CD14-positive monocyte (primary cell): ENCODE results near the gene APOL6. TPM values are rescaled to one million over a fixed set of nuclear protein-coding genes. Genes with fewer than 3 reads are reported as not detected.

Experiments used
- DNase-seq, 3 donors: peaks; one replicate each; pipeline ENCODE4 v3.0.0-alpha.2; 2011 to 2022
- H2AFZ ChIP-seq: 2 replicates; pipeline ENCODE4 v1.6.0; 2012; ENCODE audit warnings: mild to moderate bottlenecking, low read depth, low read length, inconsistent platforms; ENCODE audit not compliant: insufficient read depth, poor library complexity, severe bottlenecking
- H3K27ac ChIP-seq, 2 donors: 1 replicate in 1 of 2; 2 replicates in 1 of 2; pipeline ENCODE4 v1.5.1; 2012 to 2013; ENCODE audit warnings: low read length in 2 of 2, control low read depth in 1 of 2, inconsistent platforms in 1 of 2, low read depth in 1 of 2, mild to moderate bottlenecking in 1 of 2
- H3K27me3 ChIP-seq, 2 donors: one replicate each; pipeline versions ENCODE4 v1.6.0 to v1.6.1; 2011 to 2013; ENCODE audit warnings: low read length in 2 of 2; ENCODE audit not compliant: control insufficient read depth in 2 of 2, insufficient read depth in 2 of 2
- H3K36me3 ChIP-seq, 2 donors: replicated peaks in 1 of 2; 1 replicate in 1 of 2; 2 replicates in 1 of 2; pipeline versions ENCODE4 v1.5.1 to v1.6.1; 2012 to 2013; ENCODE audit warnings: low read length in 2 of 2, control low read depth in 1 of 2, inconsistent platforms in 1 of 2, mild to moderate bottlenecking in 1 of 2; ENCODE audit not compliant: insufficient read depth in 2 of 2, control insufficient read depth in 1 of 2
- H3K4me1 ChIP-seq, 2 donors: 1 replicate in 1 of 2; 2 replicates in 1 of 2; pipeline versions ENCODE4 v1.5.1 to v1.6.1; 2012 to 2013; ENCODE audit warnings: low read length in 2 of 2, control low read depth in 1 of 2, inconsistent platforms in 1 of 2, mild to moderate bottlenecking in 1 of 2, moderate library complexity in 1 of 2; ENCODE audit not compliant: insufficient read depth in 2 of 2, control insufficient read depth in 1 of 2
- H3K4me2 ChIP-seq: replicated peaks from 2 replicates; pipeline ENCODE3; 2012; ENCODE audit warnings: low read length, moderate library complexity, mild to moderate bottlenecking; ENCODE audit not compliant: poor library complexity, severe bottlenecking; ENCODE audit errors: extremely low read depth
- H3K4me3 ChIP-seq, 3 experiments: fragments of 200-600 bp in 1 of 3; sonication (generic) in 1 of 3; replicated peaks in 1 of 3; 1 replicate in 2 of 3; 2 replicates in 1 of 3; pipeline ENCODE4 v1.5.1; 2011 to 2013; ENCODE audit warnings: low read length in 3 of 3, mild to moderate bottlenecking in 3 of 3, control low read depth in 2 of 3, low read depth in 2 of 3, inconsistent platforms in 1 of 3, moderate library complexity in 1 of 3
- H3K79me2 ChIP-seq: 2 replicates; pipeline ENCODE4 v1.6.0; 2012; ENCODE audit warnings: mild to moderate bottlenecking, control low read depth, inconsistent platforms, low read length, moderate library complexity; ENCODE audit not compliant: insufficient read depth
- H3K9ac ChIP-seq: 2 replicates; pipeline ENCODE4 v1.6.0; 2017; ENCODE audit warnings: low read length, mild to moderate bottlenecking; ENCODE audit not compliant: insufficient read depth, poor library complexity, severe bottlenecking
- H3K9me3 ChIP-seq, 2 donors: replicated peaks in 1 of 2; 1 replicate in 1 of 2; 2 replicates in 1 of 2; pipeline versions ENCODE4 v1.5.1 to v1.6.1; 2012 to 2013; ENCODE audit warnings: low read length in 2 of 2, control low read depth in 1 of 2; ENCODE audit not compliant: control insufficient read depth in 1 of 2, insufficient read depth in 1 of 2
- H4K20me1 ChIP-seq: 2 replicates; pipeline ENCODE4 v1.6.0; 2012; ENCODE audit warnings: mild to moderate bottlenecking, low read length, control low read depth, moderate library complexity; ENCODE audit not compliant: insufficient read depth
- H3K27ac Mint-ChIP-seq, 7 donors: one replicate each; pipeline ENCODE4 v1.8.0; 2020; ENCODE audit warnings: mild to moderate bottlenecking in 7 of 7, mixed read lengths in 7 of 7, moderate library complexity in 6 of 7, inconsistent platforms in 2 of 7
- H3K27me3 Mint-ChIP-seq, 3 donors: one replicate each; pipeline ENCODE4 v1.8.0; 2021 to 2022; ENCODE audit warnings: low read depth in 3 of 3, mild to moderate bottlenecking in 3 of 3, mixed read lengths in 3 of 3, moderate library complexity in 3 of 3, inconsistent platforms in 1 of 3
- H3K36me3 Mint-ChIP-seq, 2 donors: one replicate each; pipeline ENCODE4 v1.8.0; 2020; ENCODE audit warnings: mixed read lengths in 2 of 2, inconsistent platforms in 1 of 2, mild to moderate bottlenecking in 1 of 2
- H3K4me1 Mint-ChIP-seq: one replicate; pipeline ENCODE4 v1.8.0; 2020; ENCODE audit warnings: mild to moderate bottlenecking, mixed read lengths
- H3K4me3 Mint-ChIP-seq, 2 donors: one replicate each; pipeline ENCODE4 v1.8.0; 2020; ENCODE audit warnings: mild to moderate bottlenecking in 2 of 2, mixed read lengths in 2 of 2, moderate library complexity in 1 of 2
- H3K9me3 Mint-ChIP-seq, 7 donors: one replicate each; pipeline ENCODE4 v1.8.0; 2020 to 2022; ENCODE audit warnings: mixed read lengths in 7 of 7, mild to moderate bottlenecking in 6 of 7, moderate library complexity in 6 of 7, inconsistent platforms in 2 of 7
- CTCF ChIP-seq: fragments of 200-600 bp; IDR thresholded peaks from one replicate; pipeline ENCODE4 v1.8.0; 2022; ENCODE audit warnings: antibody characterized with exemption, mild to moderate bottlenecking
- WGBS: methylation state at CpG from one replicate; pipeline ENCODE4 v1.1.5; 2013; ENCODE audit warnings: missing lambda C conversion rate; ENCODE audit not compliant: insufficient coverage; 5-methylcytosine and 5-hydroxymethylcytosine counted together
- intact Hi-C, 2 donors: fragments of 100-400 bp; cut with micrococcal nuclease; formaldehyde crosslinking; loops; one replicate each; pipeline versions ENCODE4 v1.15.0 to v1.15.1; 2023
- polyA plus RNA-seq, 3 donors: library from polyadenylated mRNA; depleted of rRNA in 1 of 3; unstranded in 2 of 3; stranded (reverse) in 1 of 3; fragments of 300-500 nt in 2 of 3; fragments of >200 nt in 1 of 3; fragmentation: Illumina TruSeq in 2 of 3; gene quantifications; 1 replicate in 2 of 3; 2 replicates in 1 of 3; pipeline ENCODE4 v1.2.3, GENCODE V29; 2012 to 2021

APOL6 gene
- polyA plus RNA-seq, 3 donors: 7.6 to 13.6 (median 9.1) TPM

DNA sequence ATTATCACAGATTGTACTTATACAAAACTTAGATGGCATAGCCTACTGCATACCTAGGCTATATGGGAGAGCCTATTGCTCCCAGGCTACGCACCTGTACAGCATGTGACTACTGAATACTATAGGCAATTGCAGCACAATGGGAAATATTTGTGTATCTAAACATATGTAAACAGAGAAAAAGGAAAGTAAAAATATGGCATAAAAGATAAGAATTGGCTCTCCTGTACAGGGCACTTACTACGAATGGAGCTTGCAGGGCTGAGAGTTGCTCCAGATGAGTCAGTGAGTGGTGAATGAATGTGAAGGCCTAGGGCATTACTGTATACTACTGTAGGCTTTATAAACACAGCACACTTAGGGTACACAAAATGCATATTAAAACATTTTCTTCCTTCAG, 13.2 kb downstream of the APOL6 start:
- H3K4me1 Mint-ChIP-seq: peaks cover 53% of the 10 kb centered on the region
- H3K4me1 ChIP-seq: peaks cover 32 to 42% of the 10 kb centered on the region in 2 donors
- H3K9me3 Mint-ChIP-seq: peaks cover 5 to 12% (median 7%) of the 10 kb centered on the region in 7 donors

DNA sequence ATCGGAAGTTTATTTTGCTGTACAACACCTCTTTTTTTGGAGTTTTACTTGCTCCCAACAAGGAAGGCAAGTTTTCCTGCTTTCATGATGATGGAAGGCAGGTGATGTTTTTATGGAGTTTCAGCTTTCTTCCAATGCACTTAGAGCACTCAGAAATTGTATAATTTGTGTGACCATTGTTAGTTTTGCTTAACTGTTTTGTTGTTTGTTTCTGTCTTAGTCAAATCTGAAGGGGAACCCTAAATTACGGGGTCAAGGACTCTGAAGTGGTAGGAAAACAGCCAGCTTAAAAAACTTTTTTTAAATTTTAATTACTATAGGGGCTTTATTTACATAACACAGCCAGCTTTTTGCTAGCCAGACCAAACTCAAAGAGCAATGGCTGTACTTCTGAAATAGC, 14.7 kb downstream of the APOL6 start:
- no CpG with 5 or more reads among the region's 2 CpGs for WGBS
- peak overlapping the region in 1 of 2 donors; percentile 88 for H3K27ac ChIP-seq
- H3K79me2 ChIP-seq: peaks cover 34% of the 10 kb centered on the region
- peaks cover 26 to 57% of the 10 kb centered on the region in 2 donors for H3K36me3 ChIP-seq
- Mint-ChIP-seq H3K27me3 (peaks cover 0 to 2% (median 0%) of the 10 kb centered on the region in 3 donors), H3K27ac (peak overlapping the region in 6 of 7 donors; percentile 80 to 95 (median 89)), H3K4me1 (peaks cover 48% of the 10 kb centered on the region), H3K4me3 (peak overlapping the region in 1 of 2 donors; percentile 78), H3K9me3 (peaks cover 6 to 18% (median 10%) of the 10 kb centered on the region in 7 donors), H3K36me3 (peaks cover 49 to 55% of the 10 kb centered on the region in 2 donors)
- no peaks in the 10 kb centered on the region for H3K27me3 ChIP-seq
- H2AFZ ChIP-seq: no peak overlapping the region
- peak overlapping the region; percentile 63 for H3K4me2 ChIP-seq
- H3K9me3 ChIP-seq: peaks cover 5 to 8% of the 10 kb centered on the region in 2 donors
- H3K4me3 ChIP-seq: peak overlapping the region in 1 of 3 experiments; percentile 59
- intact Hi-C loops: no loop called here
- no peak overlapping the region for H3K9ac ChIP-seq
- TF ChIP-seq CTCF: no peak
- no peaks in the 10 kb centered on the region for H4K20me1 ChIP-seq
- H3K4me1 ChIP-seq: peaks cover 32 to 42% of the 10 kb centered on the region in 2 donors
- no peak for DNase-seq

More for the DNA sequence above, 13.2 kb downstream of the APOL6 start:
- peaks cover 0 to 2% (median 0%) of the 10 kb centered on the region in 3 donors for H3K27me3 Mint-ChIP-seq
- Histone ChIP-seq H3K27ac (peak overlapping the region in 1 of 2 donors; percentile 88), H3K36me3 (peaks cover 35 to 57% of the 10 kb centered on the region in 2 donors), H3K4me2 (no peak overlapping the region), H4K20me1 (peaks cover 9% of the 10 kb centered on the region), H3K4me3 (no peak overlapping the region), H2AFZ (no peak overlapping the region), H3K79me2 (peaks cover 37% of the 10 kb centered on the region), H3K9me3 (peaks cover 5 to 8% of the 10 kb centered on the region in 2 donors), H3K9ac (peak overlapping the region; percentile 22), H3K27me3 (no peaks in the 10 kb centered on the region)
- DNase-seq: no peak
- H3K27ac Mint-ChIP-seq: peak overlapping the region in 4 of 7 donors; percentile 42 to 88 (median 74)
- no peak for TF ChIP-seq CTCF
- H3K4me3 Mint-ChIP-seq: no peak overlapping the region
- intact Hi-C loops: no loop called here
- no CpG with 5 or more reads among the region's 2 CpGs for WGBS
- H3K36me3 Mint-ChIP-seq: peaks cover 56% of the 10 kb centered on the region in 2 donors
